ENCODE measurements around the gene BLTP3A.
"Not testable (repeated sequence)": the region's sequence is repeated elsewhere in the genome, so short reads cannot be mapped to it uniquely, and the experiment has no call there.

BLTP3A gene

GRCh38 chr6:34791701-34792604 is at the start of gene BLTP3A:
Gene BLTP3A, plus strand, starts transcription at chr6:34792083. Its CDS starts 168 bp downstream, at chr6:34792251.
- DNase-seq (ENCODE audit: low spot score) = peak; percentile 92

DNA sequence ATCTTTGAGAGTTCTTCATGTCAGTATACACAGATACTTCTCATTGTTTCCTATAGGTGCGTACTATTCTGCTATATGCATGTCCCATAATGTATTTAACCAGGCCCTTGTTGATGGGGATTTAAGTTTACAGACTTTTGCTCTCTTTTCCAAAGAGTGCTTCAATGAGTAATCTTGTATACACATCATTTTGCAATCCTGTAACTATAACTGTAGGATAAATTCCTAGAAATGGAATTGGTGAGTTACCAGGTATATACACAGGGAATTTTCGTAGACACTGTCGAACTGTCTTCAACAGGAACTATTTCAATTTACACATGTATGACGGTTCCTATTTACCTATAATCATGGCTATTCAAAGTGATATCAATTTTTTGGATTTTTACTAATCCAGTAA is 49.8 kb upstream of the BLTP3A start:
- no peak for DNase-seq (ENCODE audit: low spot score)

- no peak for DNase-seq (ENCODE audit: low spot score)
Observed at GRCh38 chr6:34743625-34744293, 48.1 kb upstream of the BLTP3A start.

DNA sequence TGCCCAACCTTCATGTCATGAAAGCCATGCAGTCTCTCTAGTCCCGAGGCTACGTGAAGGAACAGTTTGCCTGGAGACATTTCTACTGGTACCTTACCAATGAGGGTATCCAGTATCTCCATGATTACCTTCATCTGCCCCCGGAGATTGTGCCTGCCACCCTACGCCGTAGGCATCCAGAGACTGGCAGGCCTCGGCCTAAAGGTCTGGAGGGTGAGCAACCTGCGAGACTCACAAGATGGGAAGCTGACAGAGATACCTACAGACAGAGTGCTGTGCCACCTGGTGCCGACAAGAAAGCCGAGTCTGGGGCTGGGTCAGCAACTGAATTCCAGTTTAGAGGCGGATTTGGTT is 47.6 kb upstream of the BLTP3A start:
- DNase-seq (ENCODE audit: low spot score) = not testable (repeated sequence)

- no peak for DNase-seq (ENCODE audit: low spot score)
Observed at GRCh38 chr6:34745277-34746103, 46.4 kb upstream of the BLTP3A start.

DNA sequence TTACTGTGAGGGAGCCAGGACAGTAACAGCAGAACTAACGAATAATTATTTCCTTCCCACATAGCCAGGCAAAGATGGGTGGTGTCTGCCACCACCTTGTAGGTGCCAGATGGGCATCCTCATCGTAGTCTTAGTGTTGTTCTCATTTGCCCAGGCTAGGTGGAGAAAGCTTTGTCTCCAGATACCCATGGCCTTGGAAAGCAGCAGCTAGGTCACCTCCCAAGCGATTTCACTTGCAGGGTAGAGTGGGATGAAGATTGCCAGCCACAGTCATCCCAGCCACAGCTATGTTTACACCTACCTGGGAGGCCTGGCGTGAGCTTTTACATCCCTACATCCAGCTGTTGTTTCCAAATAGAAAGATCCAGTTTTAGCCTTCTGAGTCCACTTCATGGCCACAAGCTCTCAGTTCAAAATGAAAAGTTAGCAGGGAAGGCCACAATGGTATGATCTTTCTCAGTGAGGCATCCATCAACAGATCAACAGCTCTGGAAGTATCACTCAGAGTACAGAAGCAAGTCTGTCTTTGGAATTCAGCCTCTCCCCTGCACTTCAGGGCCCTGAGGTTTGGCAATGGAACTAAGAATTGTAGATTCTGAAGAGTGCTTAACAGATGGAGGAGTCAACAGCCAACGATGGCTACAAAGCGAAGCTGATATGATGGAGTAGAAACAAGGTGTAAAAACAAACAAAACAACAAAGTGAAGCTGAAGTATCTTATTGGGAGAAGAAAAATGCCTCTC is 45.6 kb upstream of the BLTP3A start:
- DNase-seq (ENCODE audit: low spot score) = no peak

DNA sequence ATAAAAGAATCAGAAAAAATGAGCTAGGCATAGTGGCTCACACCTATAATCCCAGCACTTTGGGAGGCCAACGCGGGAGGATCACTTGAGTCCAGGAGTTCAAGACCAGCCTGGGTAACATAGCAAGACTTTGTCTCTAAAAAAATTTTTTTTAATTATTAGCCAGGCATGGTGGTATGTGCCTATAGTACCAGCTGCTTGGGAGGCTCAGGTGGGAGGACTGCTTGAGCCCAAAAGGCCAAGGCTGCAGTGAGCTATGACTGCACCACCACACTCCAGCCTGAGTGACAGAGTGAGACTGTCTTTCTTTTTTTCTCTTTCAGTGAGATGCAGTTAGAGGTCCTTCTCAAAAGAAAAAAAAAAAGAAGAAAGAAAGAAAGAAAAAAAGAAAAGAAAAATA is 43.1 kb upstream of the BLTP3A start:
- DNase-seq (ENCODE audit: low spot score) = no peak

DNA sequence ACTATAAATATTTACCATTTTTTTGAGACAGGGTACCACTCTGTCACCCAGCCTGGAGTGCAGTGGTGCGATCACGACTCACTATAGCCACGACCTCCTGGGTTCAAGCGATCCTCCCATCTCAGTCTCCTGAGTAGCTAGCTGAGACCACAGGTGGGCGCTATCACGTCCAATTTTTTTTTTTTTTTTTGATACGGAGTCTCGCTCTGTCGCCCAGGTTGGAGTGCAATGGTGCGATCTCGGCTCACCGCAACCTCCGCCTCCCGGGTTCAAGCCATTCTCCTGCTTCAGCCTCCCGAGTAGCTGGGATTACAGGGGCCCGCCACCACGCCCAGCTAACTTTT is 35.4 kb upstream of the BLTP3A start:
- DNase-seq (ENCODE audit: low spot score) = not testable (repeated sequence)

GRCh38 chr6:34757687-34758274 is 34.1 kb upstream of the BLTP3A start:
- no peak for DNase-seq (ENCODE audit: low spot score)

DNA sequence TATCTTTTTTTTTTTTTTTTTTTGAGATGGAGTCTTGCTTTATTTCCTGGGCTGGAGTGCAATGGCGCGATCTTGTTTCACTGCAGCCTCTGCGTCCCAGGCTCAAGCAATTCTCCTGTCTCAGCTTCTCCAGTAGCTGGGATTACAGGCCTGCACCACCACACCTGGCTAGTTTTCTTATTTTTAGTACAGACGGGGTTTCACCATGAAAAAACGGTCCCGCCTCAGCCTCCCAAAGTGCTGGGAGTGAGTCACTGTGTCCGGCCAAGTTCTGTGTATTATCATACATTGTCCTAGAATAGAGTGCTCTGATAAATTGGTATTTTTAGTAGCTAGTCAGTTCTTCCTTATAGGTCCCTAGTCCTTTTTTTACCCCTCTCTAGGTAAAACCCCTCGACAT is 31.8 kb upstream of the BLTP3A start:
- DNase-seq (ENCODE audit: low spot score) = no peak

DNA sequence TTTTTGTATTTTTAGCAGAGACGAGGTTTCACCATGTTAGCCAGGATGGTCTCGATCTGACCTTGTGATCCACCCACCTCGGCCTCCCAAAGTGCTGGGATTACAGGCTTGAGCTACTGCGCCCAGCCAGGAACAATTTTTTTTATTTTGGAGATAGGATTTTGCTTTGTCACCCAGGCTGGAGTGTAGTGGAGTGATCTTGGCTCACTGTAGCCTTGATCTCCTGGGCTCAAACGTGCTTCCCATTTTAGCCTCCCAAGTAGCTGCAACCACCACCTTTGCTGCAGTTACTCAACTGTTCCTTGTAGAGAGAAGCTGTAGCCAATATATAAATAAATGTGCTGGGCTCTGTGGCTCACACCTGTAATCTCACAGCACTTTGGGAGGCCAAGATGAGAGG is 30.2 kb upstream of the BLTP3A start:
- DNase-seq (ENCODE audit: low spot score) = not testable (repeated sequence)

DNA sequence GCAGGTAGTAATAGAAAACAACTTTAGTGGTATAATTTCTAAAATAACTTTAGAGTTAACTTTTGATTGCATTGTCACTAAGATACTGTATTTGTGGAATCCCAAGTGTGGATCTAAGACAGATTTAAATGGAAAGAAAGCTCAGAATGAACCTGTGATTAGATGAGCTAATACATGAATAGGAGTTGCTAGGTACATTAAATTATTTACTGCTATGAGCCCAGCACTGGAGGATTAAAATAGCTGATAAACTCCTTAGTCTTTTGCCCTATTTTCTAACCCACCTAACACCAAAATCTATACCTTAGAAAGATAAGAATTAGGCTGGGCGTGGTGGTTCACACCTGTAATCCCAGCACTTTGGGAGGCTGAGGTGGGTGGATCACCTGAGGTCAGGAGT is 23.7 kb upstream of the BLTP3A start:
- DNase-seq (ENCODE audit: low spot score) = no peak

- DNase-seq (ENCODE audit: low spot score) = peak; percentile 72
Observed at GRCh38 chr6:34771727-34772126, 20.2 kb upstream of the BLTP3A start.

DNA sequence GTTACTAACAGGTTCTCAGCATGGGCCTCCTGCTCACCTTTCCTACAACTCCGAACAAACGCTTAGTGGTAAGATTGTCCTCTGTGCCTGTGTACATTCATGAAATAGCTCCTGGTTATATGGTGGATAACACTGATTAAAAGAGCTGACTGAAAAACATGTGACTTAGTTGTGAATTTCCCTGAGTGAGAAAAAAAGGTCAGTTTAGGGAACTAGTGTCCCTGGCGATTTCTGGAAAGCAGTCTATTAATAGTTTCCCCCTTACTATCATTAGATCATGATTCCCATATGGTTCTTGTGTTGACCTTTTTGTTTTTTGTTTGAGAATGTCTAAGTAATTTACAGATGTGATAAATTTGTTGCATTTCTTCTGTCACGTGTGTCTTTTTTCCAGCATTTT is 18.9 kb upstream of the BLTP3A start:
- no peak for DNase-seq (ENCODE audit: low spot score)

- DNase-seq (ENCODE audit: low spot score) = no peak
Observed at GRCh38 chr6:34773916-34774315, 18.0 kb upstream of the BLTP3A start.

- DNase-seq (ENCODE audit: low spot score) = no peak
Observed at GRCh38 chr6:34774967-34775366, 16.9 kb upstream of the BLTP3A start.

DNA sequence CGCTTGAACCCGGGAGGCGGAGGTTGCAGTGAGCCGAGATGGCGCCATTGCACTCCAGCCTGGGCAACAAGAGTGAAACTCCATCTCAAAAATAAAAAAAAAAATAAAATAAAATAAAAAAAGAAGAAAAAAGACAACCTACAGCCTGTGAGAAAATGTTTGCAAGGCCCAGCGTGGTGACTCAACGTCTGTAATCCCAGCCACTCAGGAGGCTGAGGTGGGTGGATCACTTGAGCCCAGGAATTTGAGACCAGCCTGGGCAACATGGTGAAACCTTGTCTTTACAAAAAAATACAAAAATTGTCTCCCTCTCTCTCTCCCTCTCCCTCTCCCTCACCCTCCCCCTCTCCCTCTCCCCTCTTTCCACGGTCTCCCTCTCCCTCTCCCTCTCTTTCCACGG is 6.5 kb upstream of the BLTP3A start:
- not testable (repeated sequence) for DNase-seq (ENCODE audit: low spot score)

GRCh38 chr6:34787152-34787551 is 4.7 kb upstream of the BLTP3A start:
- not testable (repeated sequence) for DNase-seq (ENCODE audit: low spot score)

DNA sequence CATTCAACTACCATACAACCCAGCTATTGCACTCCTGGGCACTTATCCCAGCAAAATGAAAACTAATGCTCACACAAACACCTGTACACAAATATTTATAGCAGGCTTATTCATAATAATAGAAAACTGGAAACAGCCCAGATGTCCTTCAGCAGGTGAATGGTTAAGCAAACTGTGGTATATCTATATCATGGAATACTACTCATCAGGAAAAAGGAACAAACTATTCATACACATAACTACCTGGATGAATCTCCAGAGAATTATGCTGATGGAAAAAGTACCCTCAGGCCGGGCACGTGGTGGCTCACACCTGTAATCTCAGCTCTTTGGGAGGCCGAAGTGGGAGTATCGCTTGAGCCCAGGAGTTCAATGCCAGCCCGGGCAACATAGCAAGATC is 3.8 kb upstream of the BLTP3A start:
- no peak for DNase-seq (ENCODE audit: low spot score)

GRCh38 chr6:34791164-34791700 is 651 bp upstream of the BLTP3A start:
- DNase-seq (ENCODE audit: low spot score) = peak; percentile 41

All from AG08396 (cell line).